Heart left ventricle (tissue), 13 donors: ENCODE measurements around the gene PGGHG.

ENCODE experiments used
- CTCF ChIP-seq, 12 donors: fragments of 200-600 bp; sonication (generic) in 4 of 12; IDR thresholded peaks; one replicate each; pipeline versions ENCODE4 v1.5.0 to v1.8.0; 2018 to 2022; ENCODE audit warnings: antibody characterized with exemption in 12 of 12, mild to moderate bottlenecking in 5 of 12
- POLR2A ChIP-seq, 2 donors: fragments of 450-650 bp; IDR thresholded peaks; one replicate each; pipeline ENCODE4 v1.6.1; 2017; ENCODE audit warnings: antibody characterized with exemption in 2 of 2, mild to moderate bottlenecking in 2 of 2, moderate library complexity in 2 of 2
- donor health status: ischemic (EF 13 %, LVEDD 7.1; RV severe dilation, severe dysfunction).
- donor health status: DM: no; HTN: yes; CAD: no.
- donor health status: DM: no; HTN: no; CAD: no.
- donor health status: ischemic (EF 25% LVEDD 6.9; RV normal size, moderate dysfunction).
- donor health status: ischemic (EF 25% LVEDD 5.7; RV mildly dilated, moderate dysfunction).
- donor health status: ischemic (EF 35%, LVEDD 5.7; RV mildly dilated, moderate dysfunction).
- donor health status: nonischemic (EF 11% LVEDD 7.7; RV severe dilation, severe dysfunction).
- donor health status: DM: yes; HTN: yes; CAD: no.
- donor health status: PGD.
- donor health status: ischemic (EF 29% LVEDD 5.4; RV normal size, mild dysfunction).
- donor health status: nonischemic (EF 23%, LVEDD 6.1; RV moderate dilation, normal function).

GRCh38 chr11:252666-253065 is 36.3 kb upstream of the PGGHG start:
- no peak for TF ChIP-seq CTCF (IDR thresholded peaks at IDR 0.05)
- no peak for TF ChIP-seq POLR2A (IDR thresholded peaks at IDR 0.05)
